K562 treated with DMSO at 1 percent for 4 hours (cell line): Measurements from ENCODE around the gene PPCDC. TPM values are rescaled to one million over a fixed set of nuclear protein-coding genes. Genes with fewer than 3 reads are reported as not detected.

ENCODE experiments used
- total RNA-seq: library from RNA; unstranded; fragments of 300-600 nt; gene quantifications from 2 replicates; pipeline ENCODE4 v1.2.3, GENCODE V29; 2022; ENCODE audit not compliant: insufficient read depth

Gene PPCDC, protein sequence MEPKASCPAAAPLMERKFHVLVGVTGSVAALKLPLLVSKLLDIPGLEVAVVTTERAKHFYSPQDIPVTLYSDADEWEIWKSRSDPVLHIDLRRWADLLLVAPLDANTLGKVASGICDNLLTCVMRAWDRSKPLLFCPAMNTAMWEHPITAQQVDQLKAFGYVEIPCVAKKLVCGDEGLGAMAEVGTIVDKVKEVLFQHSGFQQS
- 5.9 and 13.3 TPM in 2 replicates for total RNA-seq

DNA sequence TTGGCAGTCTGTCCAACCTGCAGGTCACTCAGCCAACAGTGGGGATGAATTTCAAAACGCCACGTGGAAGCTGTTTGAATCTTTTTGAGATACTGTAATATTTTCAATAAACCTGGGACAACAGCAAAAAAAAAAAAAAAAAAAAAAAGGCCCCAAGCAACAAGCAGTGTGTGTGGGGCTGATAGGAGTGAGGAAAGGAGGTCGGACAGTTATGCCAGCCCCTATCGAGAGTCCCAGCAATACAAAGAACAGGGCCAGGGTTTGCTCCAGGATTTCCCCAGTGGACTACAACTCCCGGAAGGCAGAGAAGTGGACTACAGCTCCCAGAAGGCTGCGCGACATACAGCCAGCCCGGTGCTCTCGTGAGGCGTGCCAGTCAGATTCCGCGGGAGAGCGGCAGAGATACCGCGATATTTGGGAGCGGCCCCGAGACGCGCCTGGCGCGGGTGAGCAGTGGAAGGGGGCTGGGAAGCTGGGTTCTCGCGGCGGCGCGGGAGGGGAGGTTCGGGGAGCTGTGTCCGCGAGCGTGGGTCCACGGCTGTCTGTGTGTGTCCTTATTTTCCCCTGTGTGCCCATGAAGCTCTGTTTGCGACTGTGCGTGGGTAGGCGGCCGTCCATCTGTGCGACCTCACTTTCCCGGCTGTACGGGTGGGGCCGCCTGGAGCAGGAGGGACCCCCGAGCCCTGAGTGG lies at the start of gene PPCDC:
Gene PPCDC (plus strand): TSS at position 410 of the 691 bp plus-strand sequence. CDS start 4,729 bp downstream, outside the sequence.

DNA sequence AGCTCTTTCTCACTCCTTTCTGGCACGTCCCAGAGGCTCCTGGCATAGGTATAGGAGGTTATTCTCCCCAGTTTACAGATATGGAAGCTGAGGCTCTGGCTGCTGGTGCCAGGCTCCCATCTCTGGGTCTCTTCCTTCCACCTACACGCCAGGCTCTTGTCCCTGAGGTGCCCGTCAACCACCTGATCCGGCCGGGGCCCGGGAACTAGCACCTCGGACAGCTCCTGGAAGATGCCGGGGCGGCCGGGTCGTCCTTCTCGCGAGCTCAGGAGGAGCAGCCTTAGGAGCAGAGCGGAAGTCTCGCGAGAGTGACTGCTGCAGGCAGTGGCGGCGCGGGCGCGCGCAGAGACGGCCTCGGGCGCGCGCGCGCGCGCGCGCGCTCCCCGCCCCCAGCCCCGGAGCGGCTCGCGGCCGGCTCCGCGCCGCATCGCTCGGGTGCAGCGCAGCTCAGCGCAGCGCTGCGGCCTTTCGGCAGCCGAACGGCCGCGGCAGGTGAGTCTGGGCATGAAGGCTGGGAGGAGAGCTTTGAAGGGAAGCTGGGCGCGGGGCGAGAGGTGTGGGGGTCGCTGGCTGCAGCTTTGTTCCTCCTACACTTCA lies 28.1 kb upstream of the PPCDC start, which contains the start of gene SCAMP5:
Gene SCAMP5 (plus strand): TSS at position 382 of the 597 bp plus-strand sequence. CDS start 16,277 bp downstream, outside the sequence.

Other genes starting within 250 kb of the PPCDC start
- gene CSK, start 241.5 kb upstream of the PPCDC start, total RNA-seq = 53.9 and 57.3 TPM in 2 replicates
- not detected in 2 replicates for gene LMAN1L, start 210.8 kb upstream of the PPCDC start, total RNA-seq
- gene CPLX3, start 197.0 kb upstream of the PPCDC start, total RNA-seq = not detected in 2 replicates
- 38.7 and 46.4 TPM in 2 replicates for gene ULK3, start 180.4 kb upstream of the PPCDC start, total RNA-seq
- gene SCAMP2, start 150.2 kb upstream of the PPCDC start, total RNA-seq = 47.9 and 62.8 TPM in 2 replicates
- gene MPI, start 133.5 kb upstream of the PPCDC start, total RNA-seq = 24.6 and 27.3 TPM in 2 replicates
- gene FAM219B, start 116.7 kb upstream of the PPCDC start, total RNA-seq = 19.1 and 21.2 TPM in 2 replicates
- 340 and 400 TPM in 2 replicates for gene COX5A, start 85.5 kb upstream of the PPCDC start, total RNA-seq
- gene RPP25, start 66.8 kb upstream of the PPCDC start, total RNA-seq = 9.7 and 13.6 TPM in 2 replicates
- gene SCAMP5, start 28.0 kb upstream of the PPCDC start, total RNA-seq = not detected in 2 replicates
- 21.8 and 30.4 TPM in 2 replicates for gene C15orf39, start 178.3 kb downstream of the PPCDC start, total RNA-seq
- not detected in 2 replicates for gene GOLGA6C, start 234.7 kb downstream of the PPCDC start, total RNA-seq